ENCODE measurements around the gene ITGB7.

ITGB7 gene

GRCh38 chr12:53207042-53207441 lies at the start of gene ITGB7:
ITGB7 (minus strand) TSS chr12:53207251; CDS start chr12:53200443, 6,808 bp downstream.
- no peak for DNase-seq (ENCODE audit: low read depth)

- DNase-seq (ENCODE audit: low read depth) = no peak
Observed at GRCh38 chr12:53255996-53256395, 48.9 kb upstream of the ITGB7 start.

DNA sequence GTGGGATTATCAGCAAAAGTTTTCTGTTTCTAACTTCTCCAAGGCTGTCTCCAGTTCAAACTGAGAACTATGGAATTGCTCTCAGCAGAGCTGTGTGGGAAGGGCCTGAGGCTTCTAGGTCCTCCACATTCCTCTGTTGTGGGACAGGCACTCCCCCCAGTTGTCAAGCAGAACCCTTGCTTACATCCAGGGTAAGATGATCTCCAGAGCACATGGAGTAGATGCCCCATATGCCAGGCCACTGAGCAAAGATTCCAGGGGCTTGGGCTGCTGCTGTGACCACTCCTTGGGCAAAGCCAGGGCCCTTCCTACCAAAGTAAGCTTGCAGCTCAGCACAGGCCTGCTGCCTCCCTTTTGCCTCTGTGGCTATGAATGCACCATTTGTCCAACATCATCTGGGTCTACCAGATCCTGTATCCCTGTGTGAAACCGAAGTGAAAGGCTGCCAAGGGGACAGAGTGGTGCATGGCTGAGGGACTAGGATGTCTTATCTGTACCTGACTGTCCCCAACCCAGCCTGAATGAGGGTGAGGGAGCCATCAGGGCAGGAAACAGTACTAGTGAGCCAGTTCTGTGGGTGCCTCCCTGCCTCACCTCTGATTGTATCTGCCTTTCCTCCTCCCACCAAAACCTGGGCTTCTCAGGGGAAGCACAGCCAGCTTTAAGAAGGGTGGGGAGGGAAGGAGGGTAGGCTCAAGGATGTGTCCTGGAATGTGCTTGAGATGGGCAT lies 47.9 kb upstream of the ITGB7 start:
- DNase-seq (ENCODE audit: low read depth) = no peak

DNA sequence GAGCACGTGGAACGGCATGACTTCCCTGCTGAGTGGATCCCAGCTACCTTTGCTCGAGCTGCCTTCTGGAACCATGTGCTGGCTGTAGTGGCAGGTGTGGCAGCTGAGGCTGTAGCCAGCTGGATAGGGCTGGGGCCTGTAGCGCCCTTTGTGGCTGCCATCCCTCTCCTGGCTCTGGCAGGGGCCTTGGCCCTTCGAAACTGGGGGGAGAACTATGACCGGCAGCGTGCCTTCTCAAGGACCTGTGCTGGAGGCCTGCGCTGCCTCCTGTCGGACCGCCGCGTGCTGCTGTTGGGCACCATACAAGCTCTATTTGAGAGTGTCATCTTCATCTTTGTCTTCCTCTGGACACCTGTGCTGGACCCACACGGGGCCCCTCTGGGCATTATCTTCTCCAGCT lies 46.2 kb upstream of the ITGB7 start:
- DNase-seq (ENCODE audit: low read depth) = no peak

- no peak for DNase-seq (ENCODE audit: low read depth)
Observed at GRCh38 chr12:53252349-53252916, 45.4 kb upstream of the ITGB7 start.

DNA sequence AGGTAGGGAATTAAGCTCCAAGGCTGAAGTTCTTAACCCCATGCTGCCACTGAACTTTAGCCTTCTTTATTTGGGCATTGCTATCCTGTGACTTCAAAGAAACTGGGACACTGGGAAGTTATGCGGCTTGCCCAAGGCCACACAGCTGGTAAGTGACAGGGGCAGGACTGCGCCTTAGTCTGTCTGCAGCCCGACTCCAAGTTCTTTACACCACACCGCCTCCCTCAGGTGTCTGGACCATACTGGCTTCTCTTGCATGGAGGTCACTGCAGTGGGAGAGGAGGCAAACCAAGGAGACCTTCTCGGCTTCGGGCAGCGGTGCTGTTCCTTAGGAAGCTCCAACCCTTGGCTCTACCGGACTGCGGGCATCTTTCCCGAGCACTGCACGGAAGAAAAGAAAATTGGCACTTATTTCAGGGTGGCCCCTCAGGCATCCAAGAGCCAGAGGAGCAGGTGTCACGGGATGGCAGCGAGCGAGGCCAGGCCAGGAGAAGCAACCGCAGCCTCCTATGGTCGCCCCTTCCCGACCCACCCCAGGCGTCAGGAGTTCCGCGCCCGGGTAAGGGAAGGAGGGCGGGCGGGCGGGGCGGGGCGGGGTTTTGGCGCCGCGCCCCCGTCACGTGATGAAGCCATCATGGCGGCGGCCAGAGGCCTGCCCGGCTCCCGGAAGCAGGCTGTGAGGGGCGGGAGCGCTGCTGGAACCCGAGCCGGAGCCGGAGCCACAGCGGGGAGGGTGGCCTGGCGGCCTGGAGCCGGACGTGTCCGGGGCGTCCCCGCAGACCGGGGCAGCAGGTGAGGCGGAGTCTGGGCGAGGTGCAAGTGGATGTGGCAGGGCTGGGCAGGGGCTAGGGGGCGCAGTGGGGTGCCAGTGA lies 44.7 kb upstream of the ITGB7 start:
- no peak for DNase-seq (ENCODE audit: low read depth)

- no peak for DNase-seq (ENCODE audit: low read depth)
Observed at GRCh38 chr12:53245286-53245685, 38.2 kb upstream of the ITGB7 start.

DNA sequence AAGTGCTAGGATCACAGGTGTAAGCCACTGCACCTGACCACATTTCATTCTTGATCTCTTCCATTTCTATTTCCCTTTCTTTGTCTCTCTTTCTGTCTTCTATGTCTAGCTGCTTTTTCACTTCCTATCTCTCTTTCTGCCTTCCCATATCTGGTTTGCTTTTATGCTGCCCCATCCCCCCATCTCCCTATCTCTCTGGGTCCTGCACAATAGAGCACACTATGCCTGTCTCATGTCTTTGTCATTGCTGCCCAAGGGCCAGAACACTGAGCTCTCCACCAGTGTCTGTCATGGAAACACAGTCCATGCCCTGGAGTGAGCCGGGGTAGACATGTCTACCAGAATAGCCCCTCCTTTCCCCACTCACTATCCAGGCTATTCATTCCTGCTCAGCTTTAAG lies 37.3 kb upstream of the ITGB7 start:
- DNase-seq (ENCODE audit: low read depth) = no peak

- DNase-seq (ENCODE audit: low read depth) = no peak
Observed at GRCh38 chr12:53241623-53242412, 34.8 kb upstream of the ITGB7 start.

GRCh38 chr12:53239643-53240258 lies 32.7 kb upstream of the ITGB7 start:
- no peak for DNase-seq (ENCODE audit: low read depth)

- no peak for DNase-seq (ENCODE audit: low read depth)
Observed at GRCh38 chr12:53236443-53237111, 29.5 kb upstream of the ITGB7 start.

GRCh38 chr12:53235742-53236442 lies 28.8 kb upstream of the ITGB7 start:
- no peak for DNase-seq (ENCODE audit: low read depth)

- no peak for DNase-seq (ENCODE audit: low read depth)
Observed at GRCh38 chr12:53235164-53235563, 28.1 kb upstream of the ITGB7 start.

DNA sequence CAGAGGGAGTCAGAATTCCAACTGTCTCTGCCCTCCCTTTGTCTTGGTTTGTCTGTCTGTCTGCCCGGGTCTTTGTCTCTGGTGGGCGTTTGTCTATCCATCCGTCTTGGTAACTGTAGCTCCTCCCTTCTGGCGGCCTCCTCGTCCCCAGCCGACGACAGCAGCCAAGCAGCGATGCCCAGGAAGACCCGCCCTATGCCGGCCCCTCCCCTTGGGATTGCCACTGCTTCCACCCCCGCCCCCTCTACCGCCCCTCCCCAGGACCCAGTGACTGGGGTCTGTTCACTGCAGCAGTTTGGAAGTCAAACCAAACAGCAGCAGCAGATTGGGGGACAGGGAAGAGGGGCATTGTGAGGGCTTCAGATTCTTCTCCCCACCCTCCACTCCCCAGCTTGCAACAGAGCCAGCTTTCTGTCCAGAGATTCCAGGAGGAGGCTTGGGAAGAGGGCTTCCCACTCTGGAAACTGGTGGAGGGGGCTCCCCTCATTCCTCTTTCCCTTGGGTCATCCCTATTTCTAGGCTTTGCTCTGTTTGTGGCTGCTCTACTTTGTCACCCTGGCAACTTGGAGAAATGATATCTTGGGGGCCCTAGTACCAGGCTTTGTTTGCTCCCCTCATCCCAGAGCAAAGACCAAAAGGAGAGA lies 27.3 kb upstream of the ITGB7 start:
- no peak for DNase-seq (ENCODE audit: low read depth)

- DNase-seq (ENCODE audit: low read depth) = no peak
Observed at GRCh38 chr12:53233671-53234121, 26.6 kb upstream of the ITGB7 start.

DNA sequence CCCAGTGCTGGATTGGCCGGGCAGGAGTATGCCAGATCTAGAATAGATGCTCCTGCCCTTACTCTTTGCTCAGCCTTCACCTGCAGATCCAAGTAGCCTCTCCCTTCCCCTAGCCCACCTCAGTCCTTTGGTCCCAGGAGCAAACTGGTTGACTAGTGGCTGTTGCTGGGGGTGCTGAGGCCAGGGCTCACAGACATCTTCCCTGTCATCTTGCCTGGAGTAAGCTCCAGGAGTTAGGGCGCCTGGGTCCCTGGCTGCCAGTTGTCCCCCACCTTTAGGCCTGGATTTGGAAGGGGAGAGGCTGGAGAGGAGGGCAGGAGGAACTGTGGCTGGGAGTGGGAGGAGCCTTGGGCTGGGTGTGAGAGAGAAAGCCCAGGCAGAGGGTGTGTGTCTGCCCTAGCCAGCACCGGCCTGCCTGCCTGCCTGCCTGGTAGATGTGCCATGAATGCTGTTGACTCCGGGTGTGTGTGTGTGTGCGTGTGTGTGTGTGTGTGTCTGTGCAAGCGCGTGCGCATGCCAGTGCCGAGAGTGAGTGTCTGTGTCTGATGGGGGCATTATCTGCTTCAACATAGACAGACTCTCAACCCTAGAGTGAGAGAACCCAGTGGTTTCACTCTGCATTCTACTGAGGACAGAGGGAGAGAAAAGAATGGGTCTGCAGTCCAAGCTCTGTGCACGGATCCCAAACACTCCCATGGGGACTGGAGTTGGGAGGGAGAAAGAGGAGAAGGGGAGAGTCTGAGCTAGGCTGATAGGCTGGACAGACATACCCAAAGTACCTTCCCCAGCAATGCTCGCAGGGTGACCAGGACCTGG lies 25.8 kb upstream of the ITGB7 start:
- DNase-seq (ENCODE audit: low read depth) = no peak

- no peak for DNase-seq (ENCODE audit: low read depth)
Observed at GRCh38 chr12:53231921-53232645, 25.0 kb upstream of the ITGB7 start, which contains the start of gene RARG. RARG (minus strand) TSS chr12:53232209; CDS start chr12:53227545, 4,664 bp downstream.

DNA sequence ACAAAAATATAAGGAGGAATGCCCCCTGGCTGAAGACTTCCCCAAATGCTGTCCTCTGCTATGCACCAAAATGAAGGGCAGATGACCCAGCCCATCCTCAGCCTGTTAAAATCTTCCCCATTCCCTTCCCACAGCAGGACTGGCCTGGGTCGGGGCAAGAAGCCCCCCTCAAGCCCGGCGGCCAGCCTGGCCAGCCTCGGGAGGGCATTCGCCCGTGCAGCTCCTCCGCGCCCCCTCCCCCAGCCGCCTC lies 24.5 kb upstream of the ITGB7 start:
- DNase-seq (ENCODE audit: low read depth) = no peak

Data from fibroblast of the conjunctiva (primary cell).